Transverse colon (tissue), 4 donors: ENCODE results near the gene CD47.

Experiments used
- POLR2A ChIP-seq: fragments of 450-650 bp; IDR thresholded peaks from one replicate; pipeline ENCODE4 v1.6.1; 2016; ENCODE audit warnings: antibody characterized with exemption, mild to moderate bottlenecking, moderate library complexity
- POLR2AphosphoS5 ChIP-seq, 3 donors: sonication (generic); formaldehyde crosslinking; IDR thresholded peaks; one replicate each; pipeline ENCODE4 v1.6.1; 2016; ENCODE audit warnings: antibody characterized with exemption in 3 of 3
- TF ChIP-seq, protein P1 (sequence below), 5 experiments: fragments of 200-600 bp in 3 of 5; fragments of 450-650 bp in 2 of 5; sonication (generic) in 3 of 5; IDR thresholded peaks; 1 replicate in 2 of 5; 2 replicates in 3 of 5; pipeline ENCODE4 v1.5.1; 2016 to 2017; ENCODE audit warnings: antibody characterized with exemption in 5 of 5, inconsistent platforms in 3 of 5, mild to moderate bottlenecking in 2 of 5, moderate library complexity in 1 of 5

DNA sequence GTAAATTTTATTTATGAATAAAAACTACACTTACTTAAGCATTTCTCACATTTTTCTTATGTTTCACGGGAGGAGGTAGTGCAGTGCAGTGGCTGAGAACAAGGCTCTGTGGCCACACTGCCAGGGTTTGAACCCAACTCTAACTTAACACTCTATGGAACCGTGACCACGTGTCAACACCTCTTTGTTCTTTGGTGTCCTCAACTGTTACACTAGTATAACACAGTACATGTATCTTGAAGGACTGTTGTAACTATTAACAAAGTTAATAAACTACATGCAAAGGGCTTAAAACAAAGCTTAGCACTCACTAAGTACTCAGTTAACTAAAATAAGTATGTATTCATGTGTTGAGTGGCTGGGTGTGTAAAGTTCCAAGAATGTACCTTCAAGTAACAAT, 19.5 kb downstream of the CD47 start:
- TF ChIP-seq, protein P1, sequence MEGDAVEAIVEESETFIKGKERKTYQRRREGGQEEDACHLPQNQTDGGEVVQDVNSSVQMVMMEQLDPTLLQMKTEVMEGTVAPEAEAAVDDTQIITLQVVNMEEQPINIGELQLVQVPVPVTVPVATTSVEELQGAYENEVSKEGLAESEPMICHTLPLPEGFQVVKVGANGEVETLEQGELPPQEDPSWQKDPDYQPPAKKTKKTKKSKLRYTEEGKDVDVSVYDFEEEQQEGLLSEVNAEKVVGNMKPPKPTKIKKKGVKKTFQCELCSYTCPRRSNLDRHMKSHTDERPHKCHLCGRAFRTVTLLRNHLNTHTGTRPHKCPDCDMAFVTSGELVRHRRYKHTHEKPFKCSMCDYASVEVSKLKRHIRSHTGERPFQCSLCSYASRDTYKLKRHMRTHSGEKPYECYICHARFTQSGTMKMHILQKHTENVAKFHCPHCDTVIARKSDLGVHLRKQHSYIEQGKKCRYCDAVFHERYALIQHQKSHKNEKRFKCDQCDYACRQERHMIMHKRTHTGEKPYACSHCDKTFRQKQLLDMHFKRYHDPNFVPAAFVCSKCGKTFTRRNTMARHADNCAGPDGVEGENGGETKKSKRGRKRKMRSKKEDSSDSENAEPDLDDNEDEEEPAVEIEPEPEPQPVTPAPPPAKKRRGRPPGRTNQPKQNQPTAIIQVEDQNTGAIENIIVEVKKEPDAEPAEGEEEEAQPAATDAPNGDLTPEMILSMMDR (IDR thresholded peaks at IDR 0.05) = no peak
- no peak for TF ChIP-seq POLR2A
- no peak for TF ChIP-seq POLR2AphosphoS5 (IDR thresholded peaks at IDR 0.05)
